HG03045 (cell line): Measurements from ENCODE around the gene TMIGD3.
"Not testable (repeated sequence)": the region's sequence is repeated elsewhere in the genome, so short reads cannot be mapped to it uniquely, and the experiment has no call there.

Experiments
- ATAC-seq: cut with Tn5 transposase; IDR thresholded peaks from one replicate; pipeline ENCODE4 v1.9.1; 2021; ENCODE audit warnings: mild to moderate bottlenecking, moderate library complexity; ENCODE audit not compliant: unreplicated experiment

TMIGD3 gene

GRCh38 chr1:111503585-111504060 is at the start of gene TMIGD3, which contains the start of gene ADORA3:
Gene TMIGD3, minus strand, starts transcription at chr1:111503633. Its CDS starts 279 bp downstream, at chr1:111503354.
Gene ADORA3, minus strand, starts transcription at chr1:111503633. Its CDS starts 279 bp downstream, at chr1:111503354.
- no peak for ATAC-seq

GRCh38 chr1:111553196-111553595 is 49.8 kb upstream of the TMIGD3 start:
- no peak for ATAC-seq

GRCh38 chr1:111552587-111552986 is 49.2 kb upstream of the TMIGD3 start:
- no peak for ATAC-seq

GRCh38 chr1:111551623-111552411 is 48.4 kb upstream of the TMIGD3 start:
- no peak for ATAC-seq

GRCh38 chr1:111547786-111548185 is 44.4 kb upstream of the TMIGD3 start:
- ATAC-seq: not testable (repeated sequence)

GRCh38 chr1:111542187-111542586 is 38.8 kb upstream of the TMIGD3 start:
- no peak for ATAC-seq

GRCh38 chr1:111541721-111542120 is 38.3 kb upstream of the TMIGD3 start:
- no peak for ATAC-seq

- no peak for ATAC-seq
Measured at GRCh38 chr1:111540928-111541327, 37.5 kb upstream of the TMIGD3 start.

- no peak for ATAC-seq
Measured at GRCh38 chr1:111538343-111539025, 35.1 kb upstream of the TMIGD3 start.

- no peak for ATAC-seq
Measured at GRCh38 chr1:111535256-111536191, 32.1 kb upstream of the TMIGD3 start.

- ATAC-seq: no peak
Measured at GRCh38 chr1:111520053-111520452, 16.6 kb upstream of the TMIGD3 start.

- no peak for ATAC-seq
Measured at GRCh38 chr1:111517469-111518225, 14.2 kb upstream of the TMIGD3 start.

GRCh38 chr1:111516005-111516535 is 12.6 kb upstream of the TMIGD3 start:
- ATAC-seq: peak; percentile 41

GRCh38 chr1:111515291-111516004 is 12.0 kb upstream of the TMIGD3 start:
- peak; percentile 34 for ATAC-seq

- no peak for ATAC-seq
Measured at GRCh38 chr1:111513410-111514020, 10.1 kb upstream of the TMIGD3 start.

GRCh38 chr1:111512931-111513330 is 9.5 kb upstream of the TMIGD3 start:
- ATAC-seq: no peak

GRCh38 chr1:111512132-111512889 is 8.9 kb upstream of the TMIGD3 start:
- no peak for ATAC-seq

- no peak for ATAC-seq
Measured at GRCh38 chr1:111511370-111511769, 7.9 kb upstream of the TMIGD3 start.
